Aorta (tissue), 5 donors: Measurements from ENCODE around the gene LSM6. TPM values are rescaled to one million over a fixed set of nuclear protein-coding genes. Genes with fewer than 3 reads are reported as not detected.

Experiments
- ATAC-seq: fragments of 200-7000 bp; cut with Tn5 transposase; one replicate; pipeline ENCODE4 v1.9.1; 2022; ENCODE audit warnings: moderate library complexity; ENCODE audit not compliant: low FRiP score
- DNase-seq, 2 donors: peaks; one replicate each; pipeline ENCODE4 v3.0.0-alpha.2; 2020
- H3K27ac ChIP-seq, 2 donors: one replicate each; pipeline ENCODE4 v1.5.1; 2013; ENCODE audit warnings: low read length in 2 of 2, mild to moderate bottlenecking in 2 of 2, moderate library complexity in 2 of 2, control low read depth in 1 of 2, inconsistent platforms in 1 of 2, low read depth in 1 of 2
- H3K27me3 ChIP-seq, 2 donors: one replicate each; pipeline ENCODE4 v1.6.1; 2013; ENCODE audit warnings: control low read depth in 1 of 2, low read length in 1 of 2, mild to moderate bottlenecking in 1 of 2, moderate library complexity in 1 of 2; ENCODE audit not compliant: insufficient read depth in 2 of 2, control insufficient read depth in 1 of 2
- H3K36me3 ChIP-seq, 2 donors: one replicate each; pipeline ENCODE4 v1.6.1; 2013; ENCODE audit warnings: control low read depth in 1 of 2, low read length in 1 of 2, mild to moderate bottlenecking in 1 of 2; ENCODE audit not compliant: insufficient read depth in 2 of 2, control insufficient read depth in 1 of 2
- H3K4me1 ChIP-seq, 2 donors: one replicate each; pipeline ENCODE4 v1.6.1; 2013; ENCODE audit warnings: low read length in 2 of 2, control low read depth in 1 of 2, mild to moderate bottlenecking in 1 of 2, moderate library complexity in 1 of 2; ENCODE audit not compliant: insufficient read depth in 2 of 2, control insufficient read depth in 1 of 2
- H3K4me3 ChIP-seq, 2 donors: one replicate each; pipeline ENCODE4 v1.5.1; 2013; ENCODE audit warnings: low read length in 2 of 2, control low read depth in 1 of 2, mild to moderate bottlenecking in 1 of 2
- H3K9me3 ChIP-seq: one replicate; pipeline ENCODE4 v1.6.1; 2013; ENCODE audit warnings: mild to moderate bottlenecking, low read length; ENCODE audit not compliant: control insufficient read depth
- WGBS, 2 donors: extraction: QIAGEN DNeasy Blood & Tissue Kit; methylation state at CpG; one replicate each; pipeline ENCODE4 v1.1.7; 2013; 5-methylcytosine and 5-hydroxymethylcytosine counted together
- intact Hi-C, 2 donors: fragments of 100-400 bp; cut with DNase I; formaldehyde crosslinking; loops; one replicate each; pipeline versions ENCODE4 v1.14.2 to v1.15.0; 2022
- polyA plus RNA-seq, 2 donors: library from polyadenylated mRNA; stranded (reverse); fragments of 200-250 nt; gene quantifications; one replicate each; pipeline ENCODE4 v1.2.3, GENCODE V29; 2013
- total RNA-seq, 2 donors: library from RNA; stranded (reverse); fragmentation: NEBNext Ultra II Directional; extraction: Animal tissue kit (Norgen Biotek cat#: 25700); gene quantifications; one replicate each; pipeline ENCODE4 v1.2.1, GENCODE V29; 2021
- donor health status: healthy with polysubstance abuse.
- donor health status: Bipolar disorder and iron deficiency.
- donor health status: DM: no; HTN: no; CAD: no.
- donor health status: DM: no; HTN: no; CAD: no.
- donor health status: DM: yes; HTN: yes; CAD: no.

The LSM6 gene
- total and polyA plus RNA-seq, 4 donors = 19.9 to 35.1 (median 28.0) TPM

DNA sequence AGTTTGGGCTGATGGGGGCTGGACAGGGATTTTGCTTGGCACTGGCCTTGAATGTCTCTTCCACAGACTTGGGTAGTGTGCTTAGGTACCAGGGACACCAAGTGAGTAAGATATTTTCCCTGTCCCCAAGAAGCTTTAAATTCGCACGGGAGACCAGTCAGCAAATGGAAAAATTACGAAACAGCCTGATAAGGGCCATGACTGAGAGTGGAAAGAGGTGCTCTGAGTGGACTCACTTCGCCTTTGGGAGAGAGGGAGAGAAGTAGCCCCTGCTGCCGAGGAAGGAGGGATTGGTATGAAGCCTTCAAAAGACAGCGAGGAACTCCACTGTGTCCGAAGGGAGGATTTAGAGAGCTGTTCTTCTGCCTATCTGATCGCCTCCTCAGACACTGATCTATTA, 2.6 kb downstream of the LSM6 start:
- DNase-seq (no peak), ATAC-seq (no peak)
- H3K4me3 ChIP-seq = no peak overlapping the region
- intact Hi-C loops = loop anchor here in 1 of 2 donors (10.0 kb wide), 2 partner anchors 123 to 333 kb away; no protein-coding TSS in a partner anchor
- no peaks in the 10 kb centered on the region for H3K27me3 ChIP-seq
- H3K27ac ChIP-seq = no peak overlapping the region
- no peaks in the 10 kb centered on the region for H3K9me3 ChIP-seq
- no peaks in the 10 kb centered on the region for H3K36me3 ChIP-seq
- peaks cover 2 to 9% of the 10 kb centered on the region in 2 donors for H3K4me1 ChIP-seq
- 82 to 87% methylated on average over 8 of the region's 8 CpGs for WGBS, 2 donors

- peaks cover 2 to 9% of the 10 kb centered on the region in 2 donors for H3K4me1 ChIP-seq
- no peaks in the 10 kb centered on the region for H3K9me3 ChIP-seq
- no peak overlapping the region for H3K27ac ChIP-seq
- no peaks in the 10 kb centered on the region for H3K36me3 ChIP-seq
- no peak for DNase-seq
- ATAC-seq = no peak
- no peaks in the 10 kb centered on the region for H3K27me3 ChIP-seq
- intact Hi-C loops = loop anchor here in 1 of 2 donors (10.0 kb wide), 2 partner anchors 125 to 335 kb away; no protein-coding TSS in a partner anchor
- no peak overlapping the region for H3K4me3 ChIP-seq
- WGBS, 2 donors = 61 to 71% methylated on average over 7 of the region's 7 CpGs
These were observed 4.4 kb downstream of the LSM6 start for GRCh38 chr4:146179784-146180370.

DNA sequence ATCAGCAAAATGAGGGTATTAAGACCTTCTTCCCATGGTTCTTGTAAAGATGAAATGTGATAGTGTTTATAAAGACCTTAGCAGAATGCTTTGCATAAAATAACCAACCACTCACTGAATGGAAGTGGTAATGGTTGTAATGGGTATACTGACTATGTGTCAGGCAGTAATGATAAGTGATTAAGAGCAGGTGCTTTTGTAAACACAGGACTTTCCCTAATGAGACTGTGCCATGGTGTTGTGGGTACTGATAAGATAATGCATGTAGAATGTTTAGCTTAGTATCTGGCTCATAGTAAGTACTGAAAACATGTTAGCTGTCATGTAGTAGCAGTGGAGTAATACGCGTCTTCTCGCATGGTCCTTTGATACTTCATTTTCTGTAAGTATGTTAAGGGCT, 6.9 kb downstream of the LSM6 start:
- Histone ChIP-seq H3K27me3 (no peaks in the 10 kb centered on the region), H3K36me3 (peaks cover 0 to 2% of the 10 kb centered on the region in 2 donors), H3K9me3 (no peaks in the 10 kb centered on the region), H3K4me1 (peaks cover 0 to 9% of the 10 kb centered on the region in 2 donors), H3K4me3 (no peak overlapping the region), H3K27ac (no peak overlapping the region)
- ATAC-seq (no peak), DNase-seq (no peak)
- WGBS, 2 donors = 95 to 98% methylated on average over 3 of the region's 3 CpGs
- intact Hi-C loops = no loop called here

GRCh38 chr4:146183209-146183608, 7.7 kb downstream of the LSM6 start:
- Histone ChIP-seq H3K27ac (no peak overlapping the region), H3K4me3 (no peak overlapping the region), H3K4me1 (peaks cover 0 to 9% of the 10 kb centered on the region in 2 donors), H3K27me3 (no peaks in the 10 kb centered on the region), H3K9me3 (no peaks in the 10 kb centered on the region), H3K36me3 (peaks cover 0 to 4% of the 10 kb centered on the region in 2 donors)
- no peak for DNase-seq
- ATAC-seq = no peak
- 81 to 86% methylated on average over 2 of the region's 2 CpGs for WGBS, 2 donors
- intact Hi-C loops = no loop called here

- no peak for DNase-seq
- H3K4me3 ChIP-seq = no peak overlapping the region
- ATAC-seq = no peak
- H3K36me3 ChIP-seq = peaks cover 0 to 7% of the 10 kb centered on the region in 2 donors
- no peaks in the 10 kb centered on the region for H3K4me1 ChIP-seq
- H3K27me3 ChIP-seq = no peaks in the 10 kb centered on the region
- H3K27ac ChIP-seq = no peak overlapping the region
- WGBS, 2 donors = 84 to 93% methylated on average over 4 of the region's 4 CpGs
- intact Hi-C loops = no loop called here
- no peaks in the 10 kb centered on the region for H3K9me3 ChIP-seq
These were observed 10.5 kb downstream of the LSM6 start for GRCh38 chr4:146186041-146186440.

DNA sequence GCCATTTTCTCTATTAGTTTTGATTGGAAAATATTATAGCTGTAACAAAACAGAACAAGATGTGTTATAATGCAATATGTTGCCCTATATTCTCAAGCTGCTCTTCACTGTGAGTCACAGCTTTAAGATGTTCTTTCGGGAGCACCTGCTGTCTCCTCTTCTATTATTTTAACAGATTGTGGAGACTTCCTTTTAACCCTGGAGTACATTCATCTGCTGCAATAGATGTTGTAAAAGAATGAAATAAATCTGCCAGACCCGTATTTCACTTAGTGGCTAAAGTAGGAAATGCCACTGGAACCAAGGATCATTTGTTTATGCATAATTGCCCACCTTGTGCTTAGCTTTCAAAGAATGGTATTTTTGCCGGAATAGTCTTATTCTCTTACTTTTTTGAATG, 11.1 kb downstream of the LSM6 start:
- H3K36me3 ChIP-seq = peaks cover 0 to 7% of the 10 kb centered on the region in 2 donors
- intact Hi-C loops = no loop called here
- no peaks in the 10 kb centered on the region for H3K27me3 ChIP-seq
- 80 to 81% methylated on average over 3 of the region's 3 CpGs for WGBS, 2 donors
- ATAC-seq (no peak), DNase-seq (no peak)
- no peak overlapping the region for H3K4me3 ChIP-seq
- H3K27ac ChIP-seq = no peak overlapping the region
- no peaks in the 10 kb centered on the region for H3K9me3 ChIP-seq
- H3K4me1 ChIP-seq = no peaks in the 10 kb centered on the region

GRCh38 chr4:146190456-146190855, 14.9 kb downstream of the LSM6 start:
- Histone ChIP-seq H3K4me1 (no peaks in the 10 kb centered on the region), H3K36me3 (peaks cover 0 to 7% of the 10 kb centered on the region in 2 donors), H3K4me3 (no peak overlapping the region), H3K27ac (no peak overlapping the region), H3K27me3 (no peaks in the 10 kb centered on the region), H3K9me3 (no peaks in the 10 kb centered on the region)
- DNase-seq (no peak), ATAC-seq (no peak)
- intact Hi-C loops = no loop called here
- WGBS, 2 donors = 48 to 56% methylated on average over 2 of the region's 2 CpGs

DNA sequence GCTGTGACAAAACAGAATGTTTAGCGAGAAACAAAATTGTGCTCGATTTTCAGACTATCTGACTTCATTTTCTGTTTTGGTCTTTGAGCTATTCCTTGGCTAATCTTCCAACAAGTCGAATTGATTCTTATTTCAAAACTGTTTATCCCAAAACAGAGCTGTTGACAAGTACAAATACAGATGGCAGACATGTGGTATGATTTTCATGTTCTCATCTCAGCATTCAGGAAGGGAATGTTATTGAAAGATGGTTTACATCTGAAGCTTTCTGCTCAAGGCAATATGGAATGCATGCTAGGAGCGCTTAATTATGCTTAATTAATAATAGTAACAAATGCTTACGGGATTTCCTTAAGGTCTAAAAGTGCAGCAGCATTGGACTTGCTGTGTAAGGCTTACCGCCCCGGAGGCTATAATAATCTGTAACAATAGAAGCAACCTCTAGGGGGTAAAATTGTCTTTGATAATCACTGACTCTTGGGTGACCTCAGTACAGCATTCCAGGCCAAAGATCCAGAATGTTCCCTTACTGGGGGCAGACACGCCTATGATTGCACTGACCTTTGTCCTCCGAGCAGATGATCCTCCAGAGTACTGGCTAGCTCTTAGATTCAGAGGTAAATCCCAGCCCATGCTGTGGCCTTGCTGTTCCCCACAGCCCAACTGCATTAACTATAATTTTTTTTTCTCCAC, 16.4 kb downstream of the LSM6 start:
- no peak for DNase-seq
- ATAC-seq = peak; percentile 68
- Histone ChIP-seq H3K27ac (no peak overlapping the region), H3K36me3 (peaks cover 0 to 7% of the 10 kb centered on the region in 2 donors), H3K9me3 (no peaks in the 10 kb centered on the region), H3K4me1 (no peaks in the 10 kb centered on the region), H3K4me3 (no peak overlapping the region), H3K27me3 (no peaks in the 10 kb centered on the region)
- 87 to 90% methylated on average over 9 of the region's 9 CpGs for WGBS, 2 donors
- intact Hi-C loops = no loop called here

GRCh38 chr4:146193628-146194027, 18.1 kb downstream of the LSM6 start:
- intact Hi-C loops = no loop called here
- WGBS, 2 donors = 89 to 91% methylated on average over 5 of the region's 5 CpGs
- no peak for DNase-seq
- H3K9me3 ChIP-seq = no peaks in the 10 kb centered on the region
- H3K36me3 ChIP-seq = peaks cover 0 to 3% of the 10 kb centered on the region in 2 donors
- no peak for ATAC-seq
- H3K4me3 ChIP-seq = no peak overlapping the region
- H3K27me3 ChIP-seq = no peaks in the 10 kb centered on the region
- no peaks in the 10 kb centered on the region for H3K4me1 ChIP-seq
- no peak overlapping the region for H3K27ac ChIP-seq
